HG03521 (cell line): ENCODE measurements around the gene BAZ2B.

Experiments used
- ATAC-seq: cut with Tn5 transposase; IDR thresholded peaks from one replicate; pipeline ENCODE4 v1.9.1; 2021; ENCODE audit warnings: mild to moderate bottlenecking, moderate library complexity; ENCODE audit not compliant: unreplicated experiment

Gene BAZ2B

GRCh38 chr2:159475793-159476192 lies 140.6 kb downstream of the BAZ2B start:
- ATAC-seq = no peak

DNA sequence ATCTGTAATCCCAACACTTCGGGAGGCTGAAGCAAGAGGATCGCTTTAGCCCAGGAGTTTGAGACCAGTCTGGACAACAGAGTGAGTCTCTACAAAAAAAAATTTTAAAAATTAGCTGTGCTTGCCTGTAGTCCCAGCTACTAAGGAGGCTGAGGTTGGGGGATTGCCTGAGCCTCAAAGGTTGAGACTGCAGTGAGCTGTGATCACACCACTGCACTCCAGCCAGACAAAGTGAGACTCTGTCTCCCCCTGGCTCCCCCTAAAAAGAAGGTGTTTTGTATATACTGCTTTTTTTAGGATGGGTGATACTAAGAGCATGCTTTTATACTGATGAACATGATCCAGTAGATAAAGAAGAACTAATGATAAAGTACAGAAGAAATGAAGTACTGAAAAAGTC lies 145.0 kb downstream of the BAZ2B start:
- ATAC-seq = no peak

DNA sequence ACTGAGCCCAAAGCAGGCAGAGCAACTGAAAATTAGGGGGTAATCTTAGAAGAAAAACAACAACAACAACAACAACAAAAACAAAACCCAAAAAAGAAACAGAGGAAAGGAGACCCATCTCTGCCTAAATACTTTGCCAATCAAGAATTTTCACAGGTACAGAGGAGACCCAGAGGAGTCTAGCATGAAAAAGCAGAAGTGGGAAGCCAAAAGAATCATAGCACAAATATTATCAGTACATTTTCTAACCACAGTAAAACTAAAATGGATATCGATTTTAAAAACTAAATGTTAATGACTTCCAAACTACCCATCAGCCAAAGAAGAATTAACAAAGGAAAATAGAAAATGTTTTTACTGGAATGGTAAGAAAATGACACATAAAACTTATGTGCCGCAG lies 148.1 kb downstream of the BAZ2B start:
- no peak for ATAC-seq

- ATAC-seq = no peak
These were observed 153.4 kb downstream of the BAZ2B start for GRCh38 chr2:159462961-159463360.

DNA sequence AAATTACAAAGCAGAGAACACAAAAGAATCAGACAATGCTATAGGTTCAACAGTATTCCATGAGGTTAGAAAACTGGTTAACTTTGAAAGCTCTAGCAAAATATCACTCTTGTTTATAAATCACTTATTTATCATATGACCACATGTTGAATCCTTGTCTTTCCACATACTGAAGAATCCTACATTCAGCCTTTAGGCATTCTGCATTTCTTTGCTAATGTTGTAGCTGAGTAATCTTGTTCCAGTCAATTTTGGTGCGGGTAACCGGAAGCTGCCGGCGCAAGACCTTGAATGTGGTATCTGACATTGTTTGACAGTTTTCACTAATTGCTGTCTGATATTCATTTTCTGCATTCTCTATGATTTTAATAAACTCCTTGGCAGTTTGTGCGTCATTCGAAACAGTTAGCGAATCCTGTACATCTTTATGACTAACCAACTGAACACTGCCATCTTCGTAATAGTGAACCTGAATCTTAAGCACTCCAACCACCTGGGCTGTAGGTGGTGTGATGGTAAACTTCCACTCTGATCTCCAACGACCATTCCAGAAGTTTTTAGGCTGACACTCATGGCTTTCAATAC lies 154.1 kb downstream of the BAZ2B start:
- no peak for ATAC-seq

DNA sequence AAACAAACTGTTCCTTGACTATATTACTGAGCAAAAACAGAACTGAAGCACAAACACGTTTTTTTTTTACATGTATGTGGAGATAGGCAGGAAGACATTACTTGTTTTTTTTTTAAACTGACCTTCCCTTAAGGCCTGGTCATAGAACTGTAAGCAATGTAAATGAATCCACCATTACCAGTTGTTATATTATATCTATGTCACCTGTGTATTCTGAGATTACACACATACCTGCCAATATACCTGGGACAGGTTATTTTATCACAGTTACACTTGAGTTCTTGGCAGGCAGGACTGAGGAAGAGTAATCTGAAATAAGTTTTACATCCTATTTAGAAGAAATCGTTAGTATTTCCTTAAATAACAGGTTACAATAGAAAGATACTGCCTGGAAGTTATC lies 155.3 kb downstream of the BAZ2B start:
- no peak for ATAC-seq

DNA sequence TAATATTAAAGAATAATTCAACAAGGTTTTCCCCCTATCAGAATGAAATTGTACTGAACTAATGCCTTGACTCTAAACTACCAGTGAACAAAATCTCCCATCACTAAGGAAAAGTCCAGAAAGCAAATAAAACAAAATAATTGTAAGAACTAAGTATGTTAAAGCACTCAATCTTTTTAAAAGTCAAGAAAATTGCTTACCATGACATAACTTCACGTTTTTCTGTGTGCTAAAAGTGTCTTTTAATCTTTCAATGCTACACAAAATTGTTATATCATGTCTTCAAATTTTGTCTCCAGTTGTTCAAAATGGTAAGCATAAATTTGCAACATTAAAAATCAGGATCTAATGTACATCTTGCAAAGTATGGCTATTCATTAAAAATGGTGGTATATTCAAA lies 156.1 kb downstream of the BAZ2B start:
- ATAC-seq = no peak

- no peak for ATAC-seq
These were observed 157.1 kb downstream of the BAZ2B start for GRCh38 chr2:159459279-159459678.

DNA sequence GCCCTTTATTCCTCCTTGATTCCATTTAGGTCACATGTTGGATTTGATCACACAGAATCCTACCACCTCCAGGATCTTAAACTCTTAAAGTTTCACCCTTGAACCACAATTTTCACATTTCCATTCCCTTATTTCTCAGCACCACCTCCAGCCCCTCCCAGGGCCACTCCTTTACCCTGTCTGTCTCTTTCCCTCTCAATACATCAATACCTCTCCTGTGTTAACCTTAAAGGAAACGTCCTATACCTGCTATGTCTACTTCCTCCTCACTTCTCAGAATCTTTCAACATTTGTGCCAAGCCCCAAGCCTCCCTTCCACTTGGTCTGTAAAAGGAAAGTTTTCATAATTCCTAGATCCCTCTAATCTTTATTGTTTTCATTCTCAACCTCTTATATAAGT lies 158.8 kb downstream of the BAZ2B start:
- ATAC-seq = no peak

DNA sequence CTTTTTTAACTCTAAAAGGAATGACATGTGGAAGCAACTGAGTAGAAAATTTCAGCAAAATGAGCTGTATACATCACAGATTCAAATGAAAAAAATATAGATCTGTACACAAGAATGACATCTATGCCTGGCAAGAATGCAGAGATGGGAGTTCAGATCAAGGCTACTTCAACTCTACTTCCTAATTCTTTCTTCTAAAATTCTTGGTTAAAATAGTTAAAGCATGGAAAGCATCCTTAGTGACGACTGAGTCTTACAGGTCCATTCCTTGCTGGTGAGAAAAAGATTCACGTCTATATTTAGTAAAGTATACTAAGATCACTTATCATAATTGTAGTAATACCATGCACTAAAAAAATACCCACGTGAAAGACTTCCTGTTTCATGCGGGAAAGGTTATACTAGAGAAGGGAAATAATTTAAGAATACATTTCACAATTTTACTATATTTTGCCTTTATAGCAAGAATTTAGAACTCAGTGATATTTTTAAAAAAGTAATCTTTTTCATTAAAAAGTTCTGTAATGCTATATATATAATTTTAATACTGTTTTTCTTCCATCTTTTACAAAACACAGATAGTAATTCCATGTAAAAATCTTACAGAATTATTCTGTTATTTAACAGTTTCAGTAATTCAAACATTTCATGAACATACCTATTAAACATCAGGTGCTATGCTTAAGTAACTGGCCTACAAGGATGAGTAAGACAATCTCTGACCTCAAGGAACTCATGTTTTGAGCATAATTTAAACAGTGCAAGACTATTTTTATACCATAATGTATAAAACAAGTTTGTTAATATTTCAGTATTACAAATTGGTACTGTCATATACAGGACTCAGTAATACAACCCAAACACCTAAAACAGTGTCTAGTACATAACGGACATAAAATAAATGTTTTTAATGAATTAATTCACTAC lies 159.6 kb downstream of the BAZ2B start:
- no peak for ATAC-seq

DNA sequence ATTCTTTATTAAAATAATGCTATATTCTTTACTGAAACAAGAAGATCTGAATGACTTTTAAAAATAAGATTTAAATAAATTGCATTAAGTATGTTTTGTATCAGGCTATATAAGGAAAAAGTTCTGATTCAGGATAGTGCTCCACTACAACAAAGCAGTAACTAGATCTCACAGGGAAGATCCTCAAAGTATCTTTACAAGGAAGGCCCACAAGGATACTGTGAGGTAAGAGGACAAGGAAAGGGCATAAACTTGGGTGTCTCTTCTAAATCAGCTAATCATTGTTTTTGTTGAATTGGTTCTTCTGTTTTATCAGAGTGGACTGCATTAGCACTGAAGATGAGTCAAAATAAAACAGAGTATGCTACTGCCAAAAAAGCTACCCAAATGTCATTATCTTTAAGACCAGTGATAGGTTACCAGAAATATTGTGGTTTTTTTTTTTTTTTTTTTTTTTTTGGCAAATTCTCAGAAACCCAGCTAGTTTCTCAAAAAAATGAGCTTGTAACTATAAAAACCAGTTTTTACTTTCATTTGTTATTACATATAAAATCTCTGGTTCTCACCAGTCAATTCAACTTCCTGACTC lies 160.9 kb downstream of the BAZ2B start:
- ATAC-seq = no peak

DNA sequence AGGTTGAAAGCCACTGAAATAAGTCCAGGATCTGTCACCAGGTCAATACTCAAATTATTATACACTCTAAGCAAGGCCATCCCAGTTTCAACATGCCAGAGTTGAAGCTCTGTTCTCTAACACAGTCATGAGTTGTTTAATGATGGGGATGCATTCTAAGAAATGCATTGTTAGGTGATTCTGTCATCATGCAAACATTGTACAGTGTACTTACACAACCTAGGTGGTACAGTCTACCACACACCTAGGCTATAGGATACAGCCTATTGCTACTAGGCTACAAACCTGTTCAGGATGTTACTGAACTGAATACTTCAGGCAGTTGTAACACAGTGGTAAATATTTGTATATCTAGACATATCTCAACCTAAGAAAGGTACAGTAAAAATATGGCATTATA lies 162.2 kb downstream of the BAZ2B start:
- ATAC-seq = no peak

GRCh38 chr2:159450180-159450579 lies 166.2 kb downstream of the BAZ2B start:
- ATAC-seq = no peak

DNA sequence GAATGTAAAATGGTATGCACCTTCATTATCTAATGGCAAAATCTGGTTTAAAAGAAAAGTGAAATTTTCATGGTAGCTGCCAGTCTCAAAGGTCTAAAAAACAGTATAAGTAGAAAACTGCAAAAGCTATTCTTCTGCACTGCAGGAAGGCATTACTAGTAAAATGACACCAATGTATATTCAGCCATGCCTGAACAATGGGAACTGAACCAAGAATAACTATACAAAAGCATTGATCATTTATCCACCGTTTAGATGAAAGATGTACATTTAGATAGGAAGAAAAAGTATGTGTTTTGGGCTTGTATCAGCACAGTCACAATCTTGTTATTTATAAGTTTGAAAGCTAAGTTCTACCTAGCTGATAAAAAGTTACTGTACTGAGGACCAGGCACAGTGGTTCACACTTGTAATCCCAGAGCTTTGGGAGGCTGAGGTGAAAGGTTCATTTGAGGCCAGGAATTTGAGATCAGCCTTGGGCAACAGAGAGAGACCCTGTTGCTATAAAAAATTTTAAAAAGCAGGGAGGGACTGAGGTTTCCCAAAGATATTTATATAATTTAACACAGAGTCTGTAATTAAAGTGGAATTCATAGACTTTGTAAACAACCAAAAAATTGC lies 166.7 kb downstream of the BAZ2B start:
- no peak for ATAC-seq

GRCh38 chr2:159446817-159447216 lies 169.5 kb downstream of the BAZ2B start:
- ATAC-seq = no peak

GRCh38 chr2:159446201-159446600 lies 170.1 kb downstream of the BAZ2B start:
- ATAC-seq = no peak

- ATAC-seq = no peak
These were observed 171.0 kb downstream of the BAZ2B start for GRCh38 chr2:159445307-159445706.

DNA sequence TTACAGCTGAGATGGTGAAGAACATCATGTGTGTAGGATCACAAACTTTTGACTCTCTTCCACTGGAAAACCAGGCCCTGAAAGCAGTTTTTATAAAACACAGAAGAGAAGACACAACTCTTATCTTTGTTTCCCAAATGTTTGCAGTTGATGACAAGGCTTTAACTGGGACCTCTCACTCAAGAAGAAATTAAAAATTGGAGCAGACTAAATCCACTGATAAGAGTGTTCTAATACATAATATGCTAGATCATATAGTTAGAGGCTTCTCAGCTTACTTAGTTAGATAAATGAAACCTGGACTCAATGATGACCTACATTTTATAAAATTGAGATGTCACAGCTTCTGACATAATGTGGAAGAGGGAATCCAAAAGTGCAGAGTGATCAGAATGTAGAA lies 171.6 kb downstream of the BAZ2B start:
- ATAC-seq = no peak

GRCh38 chr2:159442159-159442852 lies 174.0 kb downstream of the BAZ2B start:
- ATAC-seq = no peak

DNA sequence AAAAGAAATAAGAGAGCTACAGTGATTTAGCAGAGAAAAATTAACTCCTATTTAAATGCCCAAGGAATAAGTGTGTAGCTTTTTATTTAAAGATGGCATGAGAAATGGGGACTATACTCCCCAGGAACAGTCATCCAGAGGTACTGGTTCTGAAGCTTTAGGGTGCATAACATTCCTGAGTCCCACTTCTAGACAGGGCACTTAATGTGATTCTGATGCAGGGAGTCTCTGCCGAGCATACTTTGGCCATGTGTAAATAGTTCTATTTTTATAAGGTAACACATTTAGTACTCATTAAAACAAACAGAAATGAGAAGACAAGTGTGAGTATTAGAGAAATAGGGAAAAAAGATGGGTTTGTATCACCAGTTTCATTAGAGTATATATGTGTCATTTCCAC lies 175.2 kb downstream of the BAZ2B start:
- no peak for ATAC-seq

GRCh38 chr2:159439421-159439820 lies 176.9 kb downstream of the BAZ2B start:
- no peak for ATAC-seq
